Activated CD8-positive, alpha-beta T cell treated with anti-CD3 and anti-CD28 coated beads for 36 hours (primary cell): ENCODE data around the gene KRTAP5-9. TPM values are rescaled to one million over a fixed set of nuclear protein-coding genes. Genes with fewer than 3 reads are reported as not detected.
"Not testable (repeated sequence)": the region's sequence is repeated elsewhere in the genome, so short reads cannot be mapped to it uniquely, and the experiment has no call there.

Experiments
- ATAC-seq: fragments of 200-7000 bp; cut with Tn5 transposase; one replicate; pipeline ENCODE4 v1.10.0; 2021; ENCODE audit warnings: mild to moderate bottlenecking, moderate library complexity
- CTCF ChIA-PET: fragments of 350-600 bp; sonication (Branson Sonifier 250); formaldehyde crosslinking; loops from one replicate; lab custom pipeline; 2021; ENCODE audit warnings: antibody characterized with exemption; lab: Charles Lee
- POLR2A ChIA-PET: fragments of 350-600 bp; sonication (Branson Sonifier 250); formaldehyde crosslinking; loops from one replicate; lab custom pipeline; 2021; ENCODE audit warnings: antibody characterized with exemption; lab: Charles Lee
- DNase-seq: peaks from one replicate; pipeline ENCODE4 v3.0.0-alpha.2; 2020
- H3K27ac Mint-ChIP-seq: one replicate; pipeline ENCODE4 v1.8.0; 2021; ENCODE audit warnings: mild to moderate bottlenecking, mixed read lengths
- H3K27me3 Mint-ChIP-seq: one replicate; pipeline ENCODE4 v1.8.0; 2021; ENCODE audit warnings: mixed read lengths
- H3K36me3 Mint-ChIP-seq: one replicate; pipeline ENCODE4 v1.8.0; 2021; ENCODE audit warnings: low read depth, mixed read lengths
- H3K4me1 Mint-ChIP-seq: one replicate; pipeline ENCODE4 v1.8.0; 2021; ENCODE audit warnings: low read depth, mixed read lengths
- H3K4me3 Mint-ChIP-seq: one replicate; pipeline ENCODE4 v1.8.0; 2021; ENCODE audit warnings: mild to moderate bottlenecking, moderate library complexity, mixed read lengths
- H3K9me3 Mint-ChIP-seq: one replicate; pipeline ENCODE4 v1.8.0; 2021; ENCODE audit warnings: mixed read lengths
- CTCF ChIP-seq: fragments of 200-600 bp; IDR thresholded peaks from one replicate; pipeline ENCODE4 v1.8.0; 2022; ENCODE audit warnings: antibody characterized with exemption, mild to moderate bottlenecking
- intact Hi-C: fragments of 100-400 bp; cut with micrococcal nuclease; formaldehyde crosslinking; loops from one replicate; pipeline ENCODE4 v1.10.0; 2022
- total RNA-seq, 2 experiments: library from RNA; stranded (reverse); gene quantifications; one replicate each; pipeline ENCODE4 v1.2.3, GENCODE V29; 2021

The KRTAP5-9 gene
- total RNA-seq, 2 experiments from 2014 or later: not detected

- DNase-seq (no peak), ATAC-seq (no peak)
- no peaks in the 10 kb centered on the region for H3K4me1 Mint-ChIP-seq
- H3K27ac Mint-ChIP-seq: no peak overlapping the region
- H3K27me3 Mint-ChIP-seq: peaks cover 18% of the 10 kb centered on the region
- no peak for TF ChIP-seq CTCF
- POLR2A ChIA-PET: no interaction called here
- H3K4me3 Mint-ChIP-seq: no peak overlapping the region
- intact Hi-C loops: no loop called here
- H3K9me3 Mint-ChIP-seq: no peaks in the 10 kb centered on the region
- CTCF ChIA-PET: no interaction called here
- H3K36me3 Mint-ChIP-seq: no peaks in the 10 kb centered on the region
Measured at GRCh38 chr11:71568704-71569349, 20.6 kb downstream of the KRTAP5-9 start.

- H3K36me3 Mint-ChIP-seq, H3K4me1 Mint-ChIP-seq, H3K27me3 Mint-ChIP-seq, intact Hi-C loops, CTCF ChIA-PET, H3K27ac Mint-ChIP-seq, H3K4me3 Mint-ChIP-seq, ATAC-seq, DNase-seq, POLR2A ChIA-PET, H3K9me3 Mint-ChIP-seq: not testable (repeated sequence)
Measured at GRCh38 chr11:71571101-71571850, 23.1 kb downstream of the KRTAP5-9 start.

GRCh38 chr11:71572811-71573210 lies 24.6 kb downstream of the KRTAP5-9 start:
- no peaks in the 10 kb centered on the region for H3K9me3 Mint-ChIP-seq
- H3K4me3 Mint-ChIP-seq: no peak overlapping the region
- ATAC-seq: no peak

GRCh38 chr11:71574418-71574817 lies 26.2 kb downstream of the KRTAP5-9 start:
- no peaks in the 10 kb centered on the region for H3K4me1 Mint-ChIP-seq
- ATAC-seq: no peak
- DNase-seq: no peak
- no peak overlapping the region for H3K27ac Mint-ChIP-seq
- peaks cover 3% of the 10 kb centered on the region for H3K27me3 Mint-ChIP-seq
- no peak overlapping the region for H3K4me3 Mint-ChIP-seq
- POLR2A ChIA-PET: no interaction called here
- TF ChIP-seq CTCF: no peak
- intact Hi-C loops: no loop called here
- CTCF ChIA-PET: interaction anchor here (0.7 kb wide), 1 partner anchor 11 kb away, joined by 3 read pairs; no protein-coding TSS in a partner anchor
- no peaks in the 10 kb centered on the region for H3K9me3 Mint-ChIP-seq
- no peaks in the 10 kb centered on the region for H3K36me3 Mint-ChIP-seq

More at GRCh38 chr11:71572811-71573210, 24.6 kb downstream of the KRTAP5-9 start:
- Mint-ChIP-seq H3K4me1 (no peaks in the 10 kb centered on the region), H3K36me3 (no peaks in the 10 kb centered on the region), H3K27me3 (peaks cover 3% of the 10 kb centered on the region), H3K27ac (no peak overlapping the region)
- ChIA-PET CTCF (no interaction called here), POLR2A (no interaction called here)
- intact Hi-C loops: no loop called here
- TF ChIP-seq CTCF: no peak
- no peak for DNase-seq

GRCh38 chr11:71575723-71576424 lies 27.7 kb downstream of the KRTAP5-9 start:
- DNase-seq (no peak), ATAC-seq (no peak)
- Mint-ChIP-seq H3K27me3 (peaks cover 4% of the 10 kb centered on the region), H3K4me3 (no peak overlapping the region), H3K4me1 (peaks cover 4% of the 10 kb centered on the region), H3K27ac (no peak overlapping the region), H3K36me3 (no peaks in the 10 kb centered on the region), H3K9me3 (no peaks in the 10 kb centered on the region)
- ChIA-PET CTCF (no interaction called here), POLR2A (no interaction called here)
- no peak for TF ChIP-seq CTCF
- intact Hi-C loops: no loop called here

- intact Hi-C loops, H3K9me3 Mint-ChIP-seq, H3K4me3 Mint-ChIP-seq, H3K27ac Mint-ChIP-seq, DNase-seq, POLR2A ChIA-PET, H3K27me3 Mint-ChIP-seq, H3K4me1 Mint-ChIP-seq, ATAC-seq, H3K36me3 Mint-ChIP-seq, CTCF ChIA-PET: not testable (repeated sequence)
Measured at GRCh38 chr11:71576688-71577465, 28.7 kb downstream of the KRTAP5-9 start.
